HG03354 (cell line): Measurements from ENCODE around the gene RAPGEF5.
"Not testable (repeated sequence)": the region's sequence is repeated elsewhere in the genome, so short reads cannot be mapped to it uniquely, and the experiment has no call there.

Experiments
- ATAC-seq: cut with Tn5 transposase; IDR thresholded peaks from one replicate; pipeline ENCODE4 v1.9.1; 2021; ENCODE audit warnings: mild to moderate bottlenecking; ENCODE audit not compliant: unreplicated experiment, poor library complexity, severe bottlenecking

The RAPGEF5 gene

DNA sequence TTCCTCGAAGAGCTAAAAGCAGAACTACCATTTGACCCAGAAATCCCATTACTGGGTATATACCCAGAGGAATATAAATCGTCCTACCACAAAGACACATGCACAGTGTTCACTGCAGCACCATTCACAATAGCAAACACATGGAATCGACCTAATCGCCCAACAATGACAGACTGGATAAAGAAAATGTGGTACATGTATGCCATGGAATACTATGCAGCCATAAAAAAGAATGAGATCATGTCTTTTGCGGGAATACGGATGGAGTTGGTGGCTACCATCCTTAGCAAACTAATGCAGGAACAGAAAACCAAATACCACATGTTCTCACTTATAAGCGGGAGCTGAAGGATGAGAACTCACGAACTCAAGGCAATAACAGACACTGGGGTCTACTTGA lies 276.7 kb downstream of the RAPGEF5 start:
- ATAC-seq = not testable (repeated sequence)

DNA sequence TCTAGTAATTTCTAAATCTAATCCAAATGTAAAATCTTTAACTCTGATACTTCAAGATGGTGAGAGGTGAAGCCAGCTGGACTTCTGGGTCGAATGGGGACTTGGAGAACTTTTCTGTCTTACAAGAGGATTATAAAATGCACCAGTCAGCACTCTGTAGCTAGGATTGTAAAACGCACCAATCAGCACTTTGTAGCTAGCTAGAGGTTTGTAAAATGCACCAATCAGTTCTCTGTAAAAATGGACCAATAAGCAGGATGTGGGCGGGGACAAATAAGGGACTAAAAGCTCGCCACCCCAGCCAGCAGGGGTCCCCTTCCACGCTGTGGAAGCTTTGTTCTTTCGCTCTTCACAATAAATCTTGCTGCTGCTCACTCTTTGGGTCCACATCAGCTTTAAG lies 278.1 kb downstream of the RAPGEF5 start:
- not testable (repeated sequence) for ATAC-seq

DNA sequence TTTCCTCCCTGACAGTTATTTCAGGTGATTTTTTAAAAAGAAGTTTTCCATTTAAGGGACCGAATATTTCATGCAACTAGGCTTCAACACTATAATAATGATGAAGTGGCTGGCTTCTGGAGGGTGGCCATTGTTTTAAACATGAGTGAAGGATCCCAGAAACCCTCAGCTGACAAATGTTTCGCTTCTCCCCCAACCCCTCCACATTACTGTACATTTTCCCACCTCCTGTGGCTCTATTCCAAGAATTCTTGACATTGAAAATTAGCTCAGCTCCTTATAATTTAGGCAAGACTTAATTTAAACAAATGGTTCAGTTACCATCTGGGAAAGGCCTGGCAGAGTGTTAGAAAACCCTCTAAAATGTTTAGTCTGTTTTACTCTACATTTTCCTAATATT lies 281.4 kb downstream of the RAPGEF5 start:
- no peak for ATAC-seq

DNA sequence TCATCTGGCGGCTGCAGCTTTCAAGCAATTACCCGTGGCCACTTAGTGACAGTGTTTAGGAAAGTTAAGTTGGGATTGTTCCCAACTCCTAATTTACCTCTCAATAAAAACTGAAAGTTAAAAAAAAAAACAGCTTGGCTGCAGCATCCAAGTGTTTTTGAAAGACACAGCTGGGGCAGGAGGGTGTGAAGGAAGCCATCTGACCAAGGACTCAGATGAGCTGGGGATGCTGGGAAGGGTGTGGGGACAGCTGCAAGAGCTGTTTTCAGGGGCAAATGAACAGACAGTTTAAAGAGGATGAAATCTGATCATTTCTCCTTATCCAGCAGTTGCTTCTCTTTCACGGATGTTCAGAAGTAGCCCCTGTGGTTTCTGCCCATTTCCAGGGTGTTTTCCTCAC lies 282.1 kb downstream of the RAPGEF5 start:
- ATAC-seq = no peak
